Epidermal melanocyte (primary cell): ENCODE measurements around the gene DVL1.
"Not testable (repeated sequence)": the region's sequence is repeated elsewhere in the genome, so short reads cannot be mapped to it uniquely, and the experiment has no call there.

Experiments
- DNase-seq: peaks from one replicate; pipeline ENCODE4 v3.0.0; 2011; ENCODE audit warnings: low spot score; ENCODE audit not compliant: insufficient read length

DVL1 gene

GRCh38 chr1:1349256-1350012 lies at the start of gene DVL1:
Gene DVL1, minus strand, starts transcription at chr1:1349418. Its CDS starts 353 bp downstream, at chr1:1349065.
- DNase-seq = peak; percentile 88

GRCh38 chr1:1398677-1399186 lies 49.5 kb upstream of the DVL1 start:
- DNase-seq = no peak

GRCh38 chr1:1397839-1398523 lies 48.8 kb upstream of the DVL1 start:
- DNase-seq = no peak

DNA sequence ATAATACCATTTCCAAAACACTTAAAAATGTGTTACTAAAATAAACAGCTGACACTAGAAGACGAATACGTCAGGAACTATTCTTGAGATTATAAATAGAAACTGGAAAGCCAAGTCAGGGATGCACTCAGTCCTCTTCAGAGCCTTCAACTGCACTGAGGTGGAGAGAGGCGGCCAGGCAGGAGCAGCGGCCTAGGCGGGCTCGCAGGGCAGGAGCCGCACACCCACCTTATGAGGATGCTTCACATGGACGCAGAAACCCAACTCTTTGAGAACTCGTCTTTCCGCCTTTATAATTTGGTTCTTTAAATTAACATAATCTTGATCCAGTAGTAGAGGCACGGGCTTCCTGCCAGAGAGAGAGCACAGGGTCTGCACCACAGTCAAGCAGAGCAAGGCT lies 45.9 kb upstream of the DVL1 start:
- no peak for DNase-seq

DNA sequence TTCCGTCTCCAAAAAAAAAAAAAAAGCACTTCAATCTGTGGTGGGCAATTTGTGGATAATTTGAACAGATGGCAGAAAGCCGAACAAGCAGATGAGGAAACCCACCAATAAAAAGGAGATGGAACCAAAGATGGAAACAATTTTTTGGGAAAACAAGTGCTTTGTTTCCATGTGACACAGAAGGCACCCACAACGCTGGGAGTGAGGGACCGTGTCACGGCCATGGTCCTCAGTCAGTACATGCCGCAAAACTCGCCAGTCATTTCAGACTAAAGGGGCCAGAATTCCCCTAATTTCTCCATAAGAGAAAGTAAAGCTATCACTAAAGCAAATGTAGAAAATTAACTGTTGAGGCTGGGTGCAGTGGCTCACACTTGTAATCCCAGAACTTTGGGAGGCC lies 44.9 kb upstream of the DVL1 start:
- DNase-seq = no peak

GRCh38 chr1:1393428-1393827 lies 44.2 kb upstream of the DVL1 start:
- no peak for DNase-seq

DNA sequence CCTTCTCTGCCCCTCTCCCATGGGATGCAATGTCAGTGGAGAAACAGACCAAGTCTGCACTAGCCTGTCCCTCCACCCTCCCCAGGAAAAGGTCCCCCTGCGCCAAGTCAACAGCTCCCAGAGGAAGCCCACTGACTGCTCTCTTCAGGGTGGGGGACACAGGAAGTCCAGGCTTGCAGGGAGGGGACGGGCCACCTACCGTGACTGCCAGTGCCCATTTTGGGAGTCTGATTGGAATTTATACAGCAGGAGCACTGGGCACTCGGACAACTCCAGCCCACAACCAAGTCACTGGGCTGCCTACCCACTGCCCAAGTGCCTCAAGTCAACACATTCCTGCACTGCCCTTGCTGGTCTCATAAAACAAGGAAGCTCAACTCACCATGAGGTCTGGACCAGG lies 43.8 kb upstream of the DVL1 start:
- no peak for DNase-seq

GRCh38 chr1:1391225-1391624 lies 42.0 kb upstream of the DVL1 start:
- no peak for DNase-seq

DNA sequence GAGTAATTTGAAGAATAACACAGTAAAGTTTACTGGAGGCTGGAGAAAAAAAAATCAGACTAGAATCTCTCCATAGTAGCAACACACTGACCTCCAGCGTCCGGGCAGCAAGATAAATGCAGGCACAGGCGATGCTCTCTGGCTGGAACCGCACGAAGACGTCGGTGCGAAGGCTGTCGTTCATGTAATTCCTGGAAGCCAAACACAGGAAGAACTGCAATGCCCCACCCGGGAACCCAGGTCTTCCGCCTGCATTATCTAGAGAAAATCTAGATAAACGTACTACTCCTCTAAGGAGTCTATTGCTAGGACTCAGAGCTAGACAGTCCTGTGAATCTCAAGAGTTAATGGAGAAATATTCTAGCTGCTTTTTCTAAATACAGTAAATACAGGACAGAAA lies 41.5 kb upstream of the DVL1 start:
- DNase-seq = no peak

- no peak for DNase-seq
Measured at GRCh38 chr1:1388078-1388472, 38.9 kb upstream of the DVL1 start.

DNA sequence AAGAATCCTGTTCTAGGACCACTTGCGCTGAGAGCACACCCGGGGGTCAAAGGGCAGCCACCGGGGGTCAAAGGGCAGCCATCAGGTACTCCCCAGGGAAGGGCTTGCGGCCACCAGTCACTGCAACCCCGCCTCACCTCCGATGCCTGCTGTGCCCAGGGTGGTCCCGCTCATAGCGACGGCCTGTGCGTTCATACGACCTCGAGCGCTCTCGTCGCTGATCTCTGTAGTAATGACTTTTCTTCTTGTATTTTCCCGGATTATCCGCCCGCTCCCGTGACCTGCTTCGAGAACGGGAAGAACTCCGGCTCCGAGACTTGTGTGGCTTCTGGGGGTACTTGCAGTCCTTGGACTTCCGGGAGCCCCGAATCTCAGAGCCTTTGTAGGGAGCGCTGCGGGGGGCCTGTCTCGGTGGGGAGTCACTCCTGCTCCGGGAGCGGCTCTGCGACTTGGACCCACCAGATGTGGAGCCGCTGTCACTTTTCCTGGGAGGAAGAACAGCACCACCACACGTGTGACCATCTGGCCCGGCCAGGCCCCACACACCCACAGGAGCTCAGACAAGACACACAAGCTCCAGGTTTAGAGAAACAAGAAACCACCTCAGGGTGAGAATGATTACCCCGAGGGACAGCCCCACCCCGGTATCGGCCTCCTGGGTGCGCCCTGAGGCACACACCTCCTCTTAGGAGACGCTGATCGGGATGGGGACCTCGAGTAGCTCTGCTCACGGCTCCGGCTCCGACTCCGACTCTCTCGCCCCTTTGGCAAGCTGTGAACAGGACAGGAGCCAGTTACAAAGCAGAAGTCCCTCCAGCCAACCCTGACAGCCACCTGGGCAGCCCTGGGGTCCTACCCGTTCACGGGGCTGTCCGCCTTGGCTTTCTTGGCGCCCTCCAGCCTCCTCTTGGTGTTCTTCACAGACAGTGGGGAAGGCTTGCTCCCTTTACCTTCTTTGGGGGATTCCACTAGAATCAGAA lies 38.2 kb upstream of the DVL1 start:
- no peak for DNase-seq

DNA sequence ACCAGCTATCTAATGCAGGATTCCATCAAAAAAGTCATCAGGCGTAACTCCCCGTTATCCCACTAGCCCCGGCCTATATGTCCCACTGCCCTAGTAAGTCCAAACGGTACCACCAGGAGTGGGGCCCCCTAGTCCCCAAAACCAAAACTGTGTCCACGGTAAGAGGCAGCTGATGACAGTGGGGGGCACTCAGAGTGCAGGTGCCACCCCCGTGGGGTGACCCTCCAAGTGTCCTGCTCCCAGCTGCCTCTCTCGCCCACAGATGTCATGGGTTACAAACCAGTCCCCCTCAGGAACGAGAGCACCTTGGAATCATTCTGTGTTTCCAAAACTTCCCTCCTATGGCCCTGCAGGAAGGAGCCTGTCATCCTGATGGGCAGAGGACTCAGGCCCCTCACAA lies 36.7 kb upstream of the DVL1 start:
- no peak for DNase-seq

- not testable (repeated sequence) for DNase-seq
Measured at GRCh38 chr1:1385339-1385738, 36.1 kb upstream of the DVL1 start.

- no peak for DNase-seq
Measured at GRCh38 chr1:1381294-1381693, 32.1 kb upstream of the DVL1 start.

- DNase-seq = no peak
Measured at GRCh38 chr1:1380860-1381259, 31.6 kb upstream of the DVL1 start.

DNA sequence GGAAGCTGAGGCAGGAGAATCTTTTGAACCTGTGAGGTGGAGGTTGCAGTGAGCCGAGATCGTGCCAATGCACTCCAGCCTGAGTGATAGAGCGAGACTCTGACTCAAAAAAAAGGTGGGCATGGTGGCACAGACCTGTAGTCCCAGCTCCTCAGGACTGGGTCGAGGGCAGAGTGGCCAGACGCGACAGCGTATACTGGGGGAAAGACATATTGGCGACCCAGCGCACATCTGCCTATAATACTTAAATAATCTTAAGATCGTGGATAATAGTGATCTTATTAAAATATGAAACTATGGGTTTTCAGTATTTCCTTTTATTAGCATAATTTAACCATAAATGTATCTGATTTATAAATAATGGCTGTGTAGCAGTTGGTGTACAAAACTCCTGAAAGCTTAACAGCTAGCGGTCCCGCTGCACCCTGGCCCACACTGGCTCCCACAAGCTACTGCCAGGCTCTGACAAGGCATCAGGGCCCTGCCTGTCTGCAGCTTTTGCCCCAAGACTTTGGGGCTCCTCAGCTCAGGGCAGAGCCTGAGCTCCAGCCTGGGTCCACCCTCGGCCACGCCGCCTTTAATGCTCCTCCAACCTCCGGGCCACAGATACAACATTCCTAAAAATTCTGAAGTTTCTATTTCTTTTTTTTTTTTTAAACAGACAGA lies 28.5 kb upstream of the DVL1 start:
- no peak for DNase-seq

- DNase-seq = no peak
Measured at GRCh38 chr1:1376551-1377226, 27.5 kb upstream of the DVL1 start.

GRCh38 chr1:1374929-1375662 lies 25.9 kb upstream of the DVL1 start, which contains the start of gene AURKAIP1:
Gene AURKAIP1, minus strand, starts transcription at chr1:1375207. Its CDS starts 451 bp downstream, at chr1:1374756.
- peak; percentile 100 for DNase-seq

DNA sequence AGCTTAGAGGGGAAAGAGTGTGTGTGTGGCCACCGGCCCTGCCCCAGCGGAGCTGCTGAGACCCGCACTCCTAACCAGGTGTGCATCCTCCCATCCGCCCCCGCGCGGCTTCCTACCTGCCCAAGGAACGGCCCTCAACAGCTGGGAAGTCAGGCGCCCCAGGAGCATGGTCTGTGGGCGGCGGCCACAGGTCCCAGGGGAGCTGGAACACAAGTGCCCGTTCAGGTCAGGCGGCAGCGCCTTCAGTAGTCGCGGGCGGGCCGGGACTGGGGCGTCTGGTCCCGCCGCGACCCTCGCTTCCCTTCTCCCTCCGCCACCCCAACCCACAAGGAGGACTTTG lies 25.3 kb upstream of the DVL1 start:
- no peak for DNase-seq
